GM12878 (cell line): ENCODE measurements around the gene ARGLU1. TPM values are rescaled to one million over a fixed set of nuclear protein-coding genes. Genes with fewer than 3 reads are reported as not detected.

Experiments
- ATAC-seq: fragments of 200-7000 bp; cut with Tn5 transposase; 3 replicates; pipeline ENCODE4 v1.9.1; 2020; ENCODE audit warnings: mild to moderate bottlenecking, moderate library complexity
- BruUV-seq: library from RNA; stranded (reverse); fragments of 400-500 nt; replicated peaks from 2 replicates; lab custom pipeline; 2021; lab: Mats Ljungman, UMichigan
- CTCF ChIA-PET: fragments of 300-600 bp; sonication (Branson Sonifier 250); formaldehyde crosslinking; extraction: SDS; loops from one replicate; lab custom pipeline; 2021; ENCODE audit warnings: inconsistent platforms; lab: Yijun Ruan, JAX
- POLR2A ChIA-PET: fragments of 350-600 bp; formaldehyde crosslinking; extraction: SDS; loops from one replicate; lab custom pipeline; 2021; ENCODE audit warnings: inconsistent platforms; lab: Charles Lee
- RAD21 ChIA-PET: fragments of 300-600 bp; sonication (Branson Sonifier 250); formaldehyde crosslinking; loops from one replicate; lab custom pipeline; 2023; ENCODE audit warnings: antibody characterized with exemption; ENCODE audit not compliant: unreplicated experiment; lab: Charles Lee
- SMC1A ChIA-PET: fragments of 300-600 bp; sonication (Branson Sonifier 250); formaldehyde crosslinking; loops from one replicate; lab custom pipeline; 2023; ENCODE audit not compliant: unreplicated experiment, uncharacterized antibody; lab: Charles Lee
- DNase-seq: peaks from one replicate; pipeline ENCODE4 v3.0.0-alpha.2; 2011; ENCODE audit warnings: low read depth, low spot score
- FAIRE-seq: peaks from 3 replicates; lab custom pipeline; 2011; peaks lifted over from hg19 to GRCh38; lab: Jason Lieb, UNC
- H2AFZ ChIP-seq: 2 replicates; pipeline ENCODE4 v1.6.0; 2011; ENCODE audit warnings: low read depth, low read length, control low read depth; ENCODE audit not compliant: control insufficient read depth
- H3K27ac ChIP-seq: 2 replicates; pipeline ENCODE4 v1.5.1; 2011; ENCODE audit warnings: control low read depth; ENCODE audit not compliant: control insufficient read depth, insufficient read depth
- H3K27me3 ChIP-seq, 2 experiments: replicated peaks in 1 of 2; 2 replicates each; pipeline versions ENCODE4 v1.6.0 to v1.6.1; 2011; ENCODE audit warnings: low read length in 1 of 2; ENCODE audit not compliant: control insufficient read depth in 2 of 2, insufficient read depth in 2 of 2
- H3K36me3 ChIP-seq, 2 experiments: 2 replicates each; pipeline ENCODE4 v1.5.1; 2011; ENCODE audit warnings: low read length in 1 of 2; ENCODE audit not compliant: control insufficient read depth in 2 of 2, insufficient read depth in 2 of 2
- H3K4me1 ChIP-seq: 2 replicates; pipeline ENCODE4 v1.6.1; 2011; ENCODE audit warnings: mild to moderate bottlenecking, low read length, moderate library complexity, mixed read lengths; ENCODE audit not compliant: control insufficient read depth, insufficient read depth
- H3K4me2 ChIP-seq: 2 replicates; pipeline ENCODE4 v1.6.0; 2011; ENCODE audit warnings: control low read depth; ENCODE audit not compliant: control insufficient read depth, insufficient read depth
- H3K4me3 ChIP-seq: fragments of 200-600 bp; sonication (generic); 2 replicates; pipeline ENCODE4 v1.5.1; 2016
- H3K79me2 ChIP-seq: 2 replicates; pipeline ENCODE4 v1.6.0; 2011; ENCODE audit warnings: low read length; ENCODE audit not compliant: control insufficient read depth, insufficient read depth
- H3K9ac ChIP-seq: 2 replicates; pipeline ENCODE4 v1.8.0; 2011; ENCODE audit warnings: low read length, control low read depth, mixed read lengths; ENCODE audit not compliant: control insufficient read depth, insufficient read depth
- H3K9me3 ChIP-seq: replicated peaks from 3 replicates; pipeline ENCODE4 v1.5.1; 2011; ENCODE audit warnings: mild to moderate bottlenecking, low read length; ENCODE audit not compliant: control insufficient read depth, insufficient read depth
- H4K20me1 ChIP-seq: 2 replicates; pipeline ENCODE4 v1.6.0; 2011; ENCODE audit not compliant: control insufficient read depth, insufficient read depth
- ATF2 ChIP-seq: IDR thresholded peaks from 2 replicates; pipeline ENCODE4 v1.6.1; 2012; ENCODE audit warnings: low read length, inconsistent platforms
- HDAC2 ChIP-seq: fragments of 200-600 bp; sonication (generic); IDR thresholded peaks from 2 replicates; pipeline ENCODE4 v1.6.1; 2017
- IKZF1 ChIP-seq: fragments of 450-650 bp; conservative IDR thresholded peaks from 2 replicates; pipeline ENCODE4 v1.6.1; 2017; ENCODE audit warnings: antibody characterized with exemption, mild to moderate bottlenecking
- MAX ChIP-seq: IDR thresholded peaks from 2 replicates; pipeline ENCODE4 v1.6.1; 2012; ENCODE audit warnings: low read depth, low read length, improper control_type of control experiment
- MEF2A ChIP-seq: IDR thresholded peaks from 2 replicates; pipeline ENCODE4 v1.6.1; 2011; ENCODE audit warnings: low read depth, mild to moderate bottlenecking, low read length, moderate library complexity; ENCODE audit not compliant: insufficient read depth
- MYC ChIP-seq: IDR thresholded peaks from 2 replicates; pipeline ENCODE4 v1.6.1; 2011; ENCODE audit warnings: mild to moderate bottlenecking, low read length, moderate library complexity, inconsistent platforms; ENCODE audit not compliant: insufficient read depth, insufficient replicate concordance, insufficient read length, severe bottlenecking
- POLR2A ChIP-seq: IDR thresholded peaks from 2 replicates; pipeline ENCODE4 v1.6.1; 2011; ENCODE audit warnings: low read depth, mild to moderate bottlenecking, low read length
- SMC3 ChIP-seq: IDR thresholded peaks from 2 replicates; pipeline ENCODE4 v1.6.1; 2011; ENCODE audit warnings: low read length, improper control_type of control experiment, borderline replicate concordance
- STAT1 ChIP-seq: fragments of 450-650 bp; conservative IDR thresholded peaks from 2 replicates; pipeline ENCODE4 v1.6.1; 2014; ENCODE audit warnings: antibody characterized with exemption, mild to moderate bottlenecking
- SUPT20H ChIP-seq: IDR thresholded peaks from 2 replicates; pipeline ENCODE4 v1.6.1; 2011; ENCODE audit warnings: low read depth, mild to moderate bottlenecking, low read length, moderate library complexity, borderline replicate concordance; ENCODE audit not compliant: control insufficient read depth
- WRNIP1 ChIP-seq: IDR thresholded peaks from 2 replicates; pipeline ENCODE4 v1.6.1; 2011; ENCODE audit warnings: low read depth, low read length, improper control_type of control experiment, borderline replicate concordance
- ZBED1 ChIP-seq: IDR thresholded peaks from 2 replicates; pipeline ENCODE4 v1.6.1; 2016; ENCODE audit warnings: borderline replicate concordance
- WGBS: methylation state at CpG from one replicate; pipeline ENCODE4 v1.1.6; 2016; ENCODE audit warnings: low lambda C conversion rate; ENCODE audit not compliant: insufficient replicate concordance, insufficient coverage; ENCODE audit errors: missing lambda C conversion rate; 5-methylcytosine and 5-hydroxymethylcytosine counted together
- in situ Hi-C: fragments of 300-500 bp; cut with MboI; formaldehyde crosslinking; loops from 9 replicates; pipeline ENCODE4 v1.14.3; 2018; ENCODE audit warnings: mixed read lengths
- intact Hi-C: fragments of 100-400 bp; cut with micrococcal nuclease; formaldehyde crosslinking; loops from one replicate; pipeline ENCODE4 v1.14.2; 2022; ENCODE audit not compliant: unreplicated experiment
- polyA plus RNA-seq, 11 experiments: library from polyadenylated mRNA; depleted of rRNA in 4 of 11; unstranded in 6 of 11; stranded (reverse) in 5 of 11; fragments of >200 nt; fragmentation: Nextera tagmentation in 4 of 11; fragmentation: Illumina TruSeq in 1 of 11; extraction: Ambion mirVana in 4 of 11; extraction: Trizol in 1 of 11; gene quantifications; 1 replicate in 1 of 11; 2 replicates in 10 of 11; pipeline versions ENCODE4 v1.2.1 to v1.2.3, GENCODE V29; 2011 to 2016; ENCODE audit warnings: inconsistent platforms in 2 of 11, missing spikeins in 2 of 11, low read depth in 1 of 11
- total RNA-seq, 4 experiments: library from RNA; depleted of rRNA in 3 of 4; stranded (reverse); fragments of >200 nt in 3 of 4; fragmentation: Illumina TruSeq in 1 of 4; extraction: Trizol in 1 of 4; gene quantifications; 2 replicates each; pipeline versions ENCODE4 v1.2.1 to v1.2.3, GENCODE V29; 2013 to 2021
- TF ChIP-seq, protein P1 (sequence below): fragments of 450-650 bp; IDR thresholded peaks from 2 replicates; pipeline ENCODE4 v1.6.1; 2017; ENCODE audit warnings: mild to moderate bottlenecking, low read depth, inconsistent platforms; ENCODE audit not compliant: poor library complexity, severe bottlenecking

Gene ARGLU1
- total and polyA plus RNA-seq, 10 of the 15 experiments (the other 5 are each of a cell fraction or from before 2014, with no cell fraction given) = 47.1 to 197 (median 98.3) TPM

- FAIRE-seq = no peak
These were observed 71.6 kb downstream of the ARGLU1 start for GRCh38 chr13:106496072-106496997.

GRCh38 chr13:106494936-106495335, 73.0 kb downstream of the ARGLU1 start:
- CTCF ChIA-PET = interaction anchor here (1.5 kb wide), 1 partner anchor 10 kb away, joined by 4 read pairs; no protein-coding TSS in a partner anchor
- ATAC-seq = no peak
- no peak overlapping the region for H2AFZ ChIP-seq
- WGBS = 31% methylated on average over 3 of the region's 3 CpGs
- BruUV-seq = no TSS peak
- no peaks in the 10 kb centered on the region for H3K27me3 ChIP-seq
- no peak for DNase-seq
- in situ Hi-C loops = no loop called here
- POLR2A ChIA-PET = no interaction called here
- TF ChIP-seq ATF2 (no peak), MAX (no peak), ZBED1 (no peak), STAT1 (no peak), MYC (no peak)
- TF ChIP-seq, protein P1, sequence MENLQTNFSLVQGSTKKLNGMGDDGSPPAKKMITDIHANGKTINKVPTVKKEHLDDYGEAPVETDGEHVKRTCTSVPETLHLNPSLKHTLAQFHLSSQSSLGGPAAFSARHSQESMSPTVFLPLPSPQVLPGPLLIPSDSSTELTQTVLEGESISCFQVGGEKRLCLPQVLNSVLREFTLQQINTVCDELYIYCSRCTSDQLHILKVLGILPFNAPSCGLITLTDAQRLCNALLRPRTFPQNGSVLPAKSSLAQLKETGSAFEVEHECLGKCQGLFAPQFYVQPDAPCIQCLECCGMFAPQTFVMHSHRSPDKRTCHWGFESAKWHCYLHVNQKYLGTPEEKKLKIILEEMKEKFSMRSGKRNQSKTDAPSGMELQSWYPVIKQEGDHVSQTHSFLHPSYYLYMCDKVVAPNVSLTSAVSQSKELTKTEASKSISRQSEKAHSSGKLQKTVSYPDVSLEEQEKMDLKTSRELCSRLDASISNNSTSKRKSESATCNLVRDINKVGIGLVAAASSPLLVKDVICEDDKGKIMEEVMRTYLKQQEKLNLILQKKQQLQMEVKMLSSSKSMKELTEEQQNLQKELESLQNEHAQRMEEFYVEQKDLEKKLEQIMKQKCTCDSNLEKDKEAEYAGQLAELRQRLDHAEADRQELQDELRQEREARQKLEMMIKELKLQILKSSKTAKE = no peak
- no peaks in the 10 kb centered on the region for H3K79me2 ChIP-seq
- no peak overlapping the region for H3K4me3 ChIP-seq
- peaks cover 6% of the 10 kb centered on the region for H3K4me1 ChIP-seq
- peaks cover 2% of the 10 kb centered on the region; the same call in 1 of the 3 replicates for H3K9me3 ChIP-seq
- H3K9ac ChIP-seq = no peak overlapping the region
- no peaks in the 10 kb centered on the region for H3K36me3 ChIP-seq
- no peak for FAIRE-seq
- RAD21 ChIA-PET = no interaction called here
- SMC1A ChIA-PET = interaction anchor here (0.6 to 1.7 kb wide), 3 partner anchors 10 to 213 kb away, joined by 3 to 6 read pairs (median 4); no protein-coding TSS in a partner anchor
- H4K20me1 ChIP-seq = no peaks in the 10 kb centered on the region
- intact Hi-C loops = no loop called here
- H3K27ac ChIP-seq = no peak overlapping the region
- no peak overlapping the region for H3K4me2 ChIP-seq

More at GRCh38 chr13:106496072-106496997, 71.6 kb downstream of the ARGLU1 start:
- Histone ChIP-seq H3K9me3 (peaks cover 2% of the 10 kb centered on the region; the same call in 1 of the 3 replicates), H3K4me2 (no peak overlapping the region), H3K9ac (no peak overlapping the region), H3K27ac (no peak overlapping the region), H3K79me2 (no peaks in the 10 kb centered on the region), H2AFZ (no peak overlapping the region), H3K36me3 (no peaks in the 10 kb centered on the region), H3K27me3 (no peaks in the 10 kb centered on the region), H3K4me1 (peaks cover 6% of the 10 kb centered on the region)
- ChIA-PET POLR2A (no interaction called here), CTCF (interaction anchor here (0.6 kb wide), 1 partner anchor 170 kb away, joined by 3 read pairs; no protein-coding TSS in a partner anchor), SMC1A (interaction anchor here (0.7 kb wide), 1 partner anchor 1211 kb away, joined by 3 read pairs; no protein-coding TSS in a partner anchor), RAD21 (no interaction called here)
- DNase-seq = no peak
- in situ Hi-C loops = no loop called here
- no TSS peak for BruUV-seq
- TF ChIP-seq IKZF1 (no peak), MEF2A (no peak), HDAC2 (no peak), POLR2A (no peak), SMC3 (no peak), SUPT20H (no peak), WRNIP1 (no peak)
- TF ChIP-seq, all 136 proteins: peak for 0
- Histone ChIP-seq H3K4me3 (no peak overlapping the region), H4K20me1 (no peaks in the 10 kb centered on the region)
- no peak for ATAC-seq
- WGBS = 41% methylated on average over 6 of the region's 6 CpGs
- intact Hi-C loops = no loop called here
